HG03135 (cell line): Measurements from ENCODE around the gene ZNF146.
"Not testable (repeated sequence)": the region's sequence is repeated elsewhere in the genome, so short reads cannot be mapped to it uniquely, and the experiment has no call there.

Source experiments
- ATAC-seq: cut with Tn5 transposase; IDR thresholded peaks from one replicate; pipeline ENCODE4 v1.9.1; 2021; ENCODE audit warnings: mild to moderate bottlenecking, moderate library complexity; ENCODE audit not compliant: unreplicated experiment

Gene ZNF146

GRCh38 chr19:36268081-36268480 is 53.2 kb downstream of the ZNF146 start:
- not testable (repeated sequence) for ATAC-seq

- ATAC-seq, result not testable (repeated sequence)
Observed at GRCh38 chr19:36268591-36268990, 53.7 kb downstream of the ZNF146 start.

DNA sequence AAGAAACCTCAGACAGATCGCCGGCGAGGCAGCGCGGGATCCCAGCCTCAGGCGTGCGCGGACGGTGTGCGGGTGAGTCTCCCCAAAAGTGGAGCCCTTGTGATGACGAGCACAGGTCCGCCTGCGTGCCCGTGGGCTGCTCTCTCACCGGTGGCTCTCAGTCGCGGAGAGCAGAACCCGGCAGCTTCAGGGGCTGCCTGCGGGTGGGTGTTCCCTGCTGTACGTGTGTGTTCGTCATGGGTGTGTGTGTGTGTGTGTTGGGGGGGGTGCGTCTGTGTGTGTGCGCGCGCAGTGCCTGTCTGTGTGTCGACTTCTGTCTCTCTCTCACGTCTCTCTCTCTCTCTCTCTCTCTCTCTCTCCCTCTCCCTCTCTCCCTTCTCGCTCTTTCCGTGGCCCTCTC is 54.4 kb downstream of the ZNF146 start:
- not testable (repeated sequence) for ATAC-seq
